ENCODE data around the gene GBA2.
A peak's percentile ranks its signal among the peaks of the same experiment; 100 is the strongest.

GBA2 gene

GRCh38 chr9:35726931-35727330 is 22.1 kb downstream of the GBA2 start:
- Histone ChIP-seq H3K36me3 (ENCODE audit: control insufficient read depth, low read depth, low read length) (peaks cover 28% of the 10 kb centered on the region), H3K9ac (ENCODE audit: low read length) (no peak overlapping the region), H3K27ac (ENCODE audit: low read length) (peak overlapping the region; percentile 19), H3K4me1 (ENCODE audit: control insufficient read depth, low read depth, low read length) (peaks cover 44% of the 10 kb centered on the region), H3K9me3 (ENCODE audit: control insufficient read depth, low read depth, low read length) (no peaks in the 10 kb centered on the region), H3K4me3 (ENCODE audit: low read length) (no peak overlapping the region), H3K27me3 (ENCODE audit: control insufficient read depth, insufficient read depth, low read length) (no peaks in the 10 kb centered on the region)

- Histone ChIP-seq H3K4me1 (ENCODE audit: control insufficient read depth, low read depth, low read length) (peaks cover 34% of the 10 kb centered on the region), H3K36me3 (ENCODE audit: control insufficient read depth, low read depth, low read length) (peaks cover 44% of the 10 kb centered on the region), H3K27ac (ENCODE audit: low read length) (no peak overlapping the region), H3K27me3 (ENCODE audit: control insufficient read depth, insufficient read depth, low read length) (no peaks in the 10 kb centered on the region), H3K4me3 (ENCODE audit: low read length) (no peak overlapping the region), H3K9me3 (ENCODE audit: control insufficient read depth, low read depth, low read length) (no peaks in the 10 kb centered on the region), H3K9ac (ENCODE audit: low read length) (no peak overlapping the region)
These were observed 23.7 kb downstream of the GBA2 start for GRCh38 chr9:35725362-35725761.

DNA sequence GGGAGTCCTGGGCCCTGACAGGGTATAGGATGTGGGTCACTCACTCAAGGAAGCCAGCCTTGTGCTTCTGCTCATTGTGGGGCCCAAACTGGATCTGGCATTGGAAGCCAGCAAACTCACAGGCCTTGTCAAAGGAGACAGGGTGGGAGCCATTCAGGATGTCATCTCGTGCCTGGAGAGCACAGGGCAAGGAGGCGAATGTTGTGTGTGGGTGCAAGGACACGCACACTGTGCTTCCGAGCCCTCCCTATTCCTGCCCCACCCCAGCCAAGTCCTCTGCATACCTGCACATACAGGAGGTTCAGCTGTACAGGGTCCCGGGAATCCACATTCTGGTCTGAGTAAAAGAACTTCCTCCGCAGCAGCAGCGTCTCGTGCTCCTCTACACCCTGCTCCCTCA is 25.1 kb downstream of the GBA2 start:
- no peak overlapping the region for H3K4me3 ChIP-seq (ENCODE audit: low read length)
- no peak overlapping the region for H3K9ac ChIP-seq (ENCODE audit: low read length)
- no peak overlapping the region for H3K27ac ChIP-seq (ENCODE audit: low read length)
- no peaks in the 10 kb centered on the region for H3K9me3 ChIP-seq (ENCODE audit: control insufficient read depth, low read depth, low read length)
- no peaks in the 10 kb centered on the region for H3K27me3 ChIP-seq (ENCODE audit: control insufficient read depth, insufficient read depth, low read length)
- H3K4me1 ChIP-seq (ENCODE audit: control insufficient read depth, low read depth, low read length) = peaks cover 20% of the 10 kb centered on the region
- H3K36me3 ChIP-seq (ENCODE audit: control insufficient read depth, low read depth, low read length) = peaks cover 58% of the 10 kb centered on the region

- Histone ChIP-seq H3K27ac (ENCODE audit: low read length) (no peak overlapping the region), H3K36me3 (ENCODE audit: control insufficient read depth, low read depth, low read length) (peaks cover 63% of the 10 kb centered on the region), H3K4me1 (ENCODE audit: control insufficient read depth, low read depth, low read length) (peaks cover 16% of the 10 kb centered on the region)
These were observed 25.6 kb downstream of the GBA2 start for GRCh38 chr9:35723426-35723825.

GRCh38 chr9:35719546-35719945 is 29.5 kb downstream of the GBA2 start:
- H3K9me3 ChIP-seq (ENCODE audit: control insufficient read depth, low read depth, low read length) = no peaks in the 10 kb centered on the region
- no peak overlapping the region for H3K9ac ChIP-seq (ENCODE audit: low read length)
- H3K27ac ChIP-seq (ENCODE audit: low read length) = no peak overlapping the region
- H3K4me1 ChIP-seq (ENCODE audit: control insufficient read depth, low read depth, low read length) = no peaks in the 10 kb centered on the region
- H3K36me3 ChIP-seq (ENCODE audit: control insufficient read depth, low read depth, low read length) = peaks cover 95% of the 10 kb centered on the region
- H3K27me3 ChIP-seq (ENCODE audit: control insufficient read depth, insufficient read depth, low read length) = no peaks in the 10 kb centered on the region
- no peak overlapping the region for H3K4me3 ChIP-seq (ENCODE audit: low read length)

More at GRCh38 chr9:35723426-35723825, 25.6 kb downstream of the GBA2 start:
- H3K27me3 ChIP-seq (ENCODE audit: control insufficient read depth, insufficient read depth, low read length) = no peaks in the 10 kb centered on the region
- no peaks in the 10 kb centered on the region for H3K9me3 ChIP-seq (ENCODE audit: control insufficient read depth, low read depth, low read length)
- H3K4me3 ChIP-seq (ENCODE audit: low read length) = no peak overlapping the region
- H3K9ac ChIP-seq (ENCODE audit: low read length) = no peak overlapping the region

DNA sequence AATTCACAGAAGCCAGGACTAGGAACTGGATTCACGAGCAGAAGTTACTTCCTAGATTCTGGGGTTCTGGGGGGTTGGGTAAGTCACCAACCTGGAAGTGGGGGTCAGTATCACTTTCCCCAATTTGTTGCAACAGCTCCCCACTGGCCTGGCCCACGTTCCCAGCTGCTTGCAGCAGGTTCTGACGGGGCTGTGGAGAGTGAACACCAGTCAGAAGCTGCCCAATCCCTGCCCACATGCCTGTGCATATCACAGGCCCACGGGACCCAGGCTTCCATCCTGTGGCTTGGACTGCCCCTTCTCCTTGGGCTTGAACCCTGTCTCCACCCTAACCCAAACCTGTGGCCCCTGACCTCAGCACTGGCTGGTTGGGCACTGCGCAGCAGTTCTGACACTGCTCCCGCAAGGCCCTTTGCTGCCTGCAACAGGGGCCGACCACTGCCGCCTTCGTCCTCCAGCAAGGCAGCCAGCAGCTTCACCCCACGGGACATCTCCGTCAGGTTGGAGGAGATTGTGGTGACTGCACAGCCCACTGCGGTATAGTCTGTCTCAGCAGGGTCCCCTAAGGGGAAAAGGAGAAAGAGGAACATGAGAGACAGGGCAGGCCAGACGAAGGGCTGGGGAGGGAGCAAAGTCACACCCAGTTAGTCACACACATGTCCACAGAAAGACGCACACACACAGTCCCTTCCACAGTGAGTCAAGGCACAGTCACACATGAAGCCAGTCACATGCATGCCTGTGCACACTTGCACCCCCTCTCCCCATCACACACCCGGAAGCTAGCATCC is 30.1 kb downstream of the GBA2 start:
- Histone ChIP-seq H3K27me3 (ENCODE audit: control insufficient read depth, insufficient read depth, low read length) (no peaks in the 10 kb centered on the region), H3K36me3 (ENCODE audit: control insufficient read depth, low read depth, low read length) (peaks cover 95% of the 10 kb centered on the region), H3K9me3 (ENCODE audit: control insufficient read depth, low read depth, low read length) (no peaks in the 10 kb centered on the region), H3K9ac (ENCODE audit: low read length) (no peak overlapping the region), H3K4me1 (ENCODE audit: control insufficient read depth, low read depth, low read length) (no peaks in the 10 kb centered on the region), H3K27ac (ENCODE audit: low read length) (no peak overlapping the region), H3K4me3 (ENCODE audit: low read length) (no peak overlapping the region)

DNA sequence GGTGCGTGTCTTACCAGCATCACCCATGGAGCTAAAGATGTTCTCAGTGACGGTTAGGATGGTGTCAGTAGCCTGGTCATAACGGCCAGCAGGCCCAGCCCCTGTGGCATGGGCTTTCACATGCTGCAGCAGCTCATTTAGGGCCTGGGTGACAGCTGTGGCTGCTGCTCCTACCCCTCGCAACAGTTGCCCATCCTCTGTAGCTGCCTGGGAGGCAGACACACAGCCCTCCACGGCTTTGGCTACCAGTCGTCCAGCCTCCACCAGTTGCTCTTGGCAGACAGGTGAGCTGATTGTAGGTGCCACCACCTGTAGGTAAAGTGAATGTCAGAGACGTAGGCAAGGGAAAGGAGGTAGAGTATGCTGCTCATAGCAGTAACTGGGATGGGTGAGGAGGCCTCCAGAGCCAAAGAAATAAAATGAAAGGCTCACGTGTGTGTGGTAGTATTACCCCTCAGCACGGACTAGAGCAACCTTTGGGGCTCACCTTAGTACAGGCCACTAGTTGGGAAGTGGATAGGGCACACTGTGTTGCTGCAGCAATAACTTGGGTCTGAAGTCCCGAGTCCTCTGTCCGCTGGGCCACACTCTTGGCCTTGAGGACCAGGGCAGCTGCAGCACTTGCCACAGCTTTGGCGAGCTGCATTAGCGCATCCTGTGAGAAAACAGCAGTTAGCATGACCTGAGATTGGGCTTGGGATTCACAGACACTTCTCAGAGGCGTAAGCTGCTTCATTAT is 31.7 kb downstream of the GBA2 start:
- Histone ChIP-seq H3K27me3 (ENCODE audit: control insufficient read depth, insufficient read depth, low read length) (no peaks in the 10 kb centered on the region), H3K27ac (ENCODE audit: low read length) (no peak overlapping the region), H3K4me1 (ENCODE audit: control insufficient read depth, low read depth, low read length) (no peaks in the 10 kb centered on the region), H3K36me3 (ENCODE audit: control insufficient read depth, low read depth, low read length) (peaks cover 98% of the 10 kb centered on the region), H3K9me3 (ENCODE audit: control insufficient read depth, low read depth, low read length) (no peaks in the 10 kb centered on the region), H3K9ac (ENCODE audit: low read length) (no peak overlapping the region), H3K4me3 (ENCODE audit: low read length) (no peak overlapping the region)

- no peaks in the 10 kb centered on the region for H3K4me1 ChIP-seq (ENCODE audit: control insufficient read depth, low read depth, low read length)
- no peak overlapping the region for H3K27ac ChIP-seq (ENCODE audit: low read length)
- no peaks in the 10 kb centered on the region for H3K9me3 ChIP-seq (ENCODE audit: control insufficient read depth, low read depth, low read length)
- no peak overlapping the region for H3K4me3 ChIP-seq (ENCODE audit: low read length)
- H3K27me3 ChIP-seq (ENCODE audit: control insufficient read depth, insufficient read depth, low read length) = no peaks in the 10 kb centered on the region
- no peak overlapping the region for H3K9ac ChIP-seq (ENCODE audit: low read length)
- H3K36me3 ChIP-seq (ENCODE audit: control insufficient read depth, low read depth, low read length) = peaks cover 95% of the 10 kb centered on the region
These were observed 32.8 kb downstream of the GBA2 start for GRCh38 chr9:35716230-35716629.

GRCh38 chr9:35714579-35715252 is 34.3 kb downstream of the GBA2 start:
- H3K4me3 ChIP-seq (ENCODE audit: low read length) = no peak overlapping the region
- no peaks in the 10 kb centered on the region for H3K27me3 ChIP-seq (ENCODE audit: control insufficient read depth, insufficient read depth, low read length)
- H3K9me3 ChIP-seq (ENCODE audit: control insufficient read depth, low read depth, low read length) = no peaks in the 10 kb centered on the region
- H3K4me1 ChIP-seq (ENCODE audit: control insufficient read depth, low read depth, low read length) = no peaks in the 10 kb centered on the region
- H3K36me3 ChIP-seq (ENCODE audit: control insufficient read depth, low read depth, low read length) = peaks cover 91% of the 10 kb centered on the region
- H3K9ac ChIP-seq (ENCODE audit: low read length) = no peak overlapping the region
- H3K27ac ChIP-seq (ENCODE audit: low read length) = no peak overlapping the region

DNA sequence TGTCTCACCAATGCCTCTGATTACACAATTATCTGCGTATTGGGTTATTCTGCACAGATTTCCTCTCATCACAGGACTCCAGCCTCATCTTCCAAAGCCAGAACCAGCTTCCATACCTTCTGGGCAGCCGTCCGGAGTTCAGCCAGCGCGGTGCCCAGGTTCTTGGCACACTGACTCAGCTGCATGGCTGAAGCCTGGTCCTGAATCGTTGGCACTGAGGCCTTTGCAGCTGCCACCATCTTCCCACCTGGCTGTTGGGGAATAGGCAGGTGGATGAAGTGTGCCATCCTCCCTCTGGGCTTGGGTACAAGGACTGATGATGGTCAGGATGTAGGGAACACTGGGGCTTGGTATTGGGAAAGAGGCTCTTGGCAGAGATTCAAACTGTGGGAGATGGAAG is 34.9 kb downstream of the GBA2 start:
- Histone ChIP-seq H3K9ac (ENCODE audit: low read length) (no peak overlapping the region), H3K4me1 (ENCODE audit: control insufficient read depth, low read depth, low read length) (no peaks in the 10 kb centered on the region), H3K27me3 (ENCODE audit: control insufficient read depth, insufficient read depth, low read length) (no peaks in the 10 kb centered on the region), H3K9me3 (ENCODE audit: control insufficient read depth, low read depth, low read length) (no peaks in the 10 kb centered on the region), H3K27ac (ENCODE audit: low read length) (no peak overlapping the region), H3K4me3 (ENCODE audit: low read length) (no peak overlapping the region), H3K36me3 (ENCODE audit: control insufficient read depth, low read depth, low read length) (peaks cover 88% of the 10 kb centered on the region)

GRCh38 chr9:35713578-35713977 is 35.5 kb downstream of the GBA2 start:
- Histone ChIP-seq H3K9ac (ENCODE audit: low read length) (no peak overlapping the region), H3K4me1 (ENCODE audit: control insufficient read depth, low read depth, low read length) (no peaks in the 10 kb centered on the region), H3K9me3 (ENCODE audit: control insufficient read depth, low read depth, low read length) (no peaks in the 10 kb centered on the region), H3K27ac (ENCODE audit: low read length) (no peak overlapping the region), H3K36me3 (ENCODE audit: control insufficient read depth, low read depth, low read length) (peaks cover 88% of the 10 kb centered on the region), H3K27me3 (ENCODE audit: control insufficient read depth, insufficient read depth, low read length) (no peaks in the 10 kb centered on the region), H3K4me3 (ENCODE audit: low read length) (no peak overlapping the region)

Data from iPS-18a (cell line).